Hepatic stellate cell (primary cell): Measurements from ENCODE around the gene COMT.
"Not testable (repeated sequence)": the region's sequence is repeated elsewhere in the genome, so short reads cannot be mapped to it uniquely, and the experiment has no call there.

Source experiments
- DNase-seq: peaks from one replicate; pipeline ENCODE4 v3.0.0; 2011; ENCODE audit warnings: low spot score

COMT gene

DNA sequence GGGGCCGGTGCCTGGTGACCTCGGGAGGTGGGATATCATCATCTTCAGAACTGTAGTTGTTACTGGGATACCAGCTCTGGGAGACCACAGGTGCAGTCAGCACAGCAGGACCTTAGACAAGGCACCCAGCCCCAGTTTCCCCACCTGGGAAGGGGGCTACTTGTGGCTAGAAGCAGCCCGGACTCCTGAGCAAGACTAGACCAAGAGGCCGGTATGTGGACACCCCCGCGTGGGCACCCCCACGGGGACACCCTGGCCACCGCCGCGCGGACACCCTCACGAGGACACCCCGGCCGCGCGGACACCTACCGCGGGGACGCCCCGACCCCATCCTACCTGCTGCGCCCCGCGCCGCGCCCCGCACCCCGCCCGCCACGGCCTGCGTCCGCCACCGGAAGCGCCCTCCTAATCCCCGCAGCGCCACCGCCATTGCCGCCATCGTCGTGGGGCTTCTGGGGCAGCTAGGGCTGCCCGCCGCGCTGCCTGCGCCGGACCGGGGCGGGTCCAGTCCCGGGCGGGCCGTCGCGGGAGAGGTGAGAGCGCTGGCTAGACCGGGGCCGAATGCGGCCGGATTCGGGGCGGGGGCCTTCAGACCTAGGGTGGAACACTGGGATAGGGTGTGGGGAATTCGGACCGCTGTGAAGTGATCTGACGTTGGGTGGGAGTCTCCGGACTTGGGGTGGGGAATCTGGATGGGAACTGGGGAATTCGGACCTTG lies at the start of gene COMT, which contains the start of gene TXNRD2:
Gene COMT, plus strand, starts transcription at position 408 of the 718 bp plus-strand sequence. CDS start 20,755 bp downstream, outside the sequence.
Gene TXNRD2, minus strand, starts transcription at position 454 of the 718 bp plus-strand sequence. Its CDS starts 15 bp downstream, at position 439.
- peak; percentile 89 for DNase-seq

GRCh38 chr22:19892257-19892879 lies 49.2 kb upstream of the COMT start:
- no peak for DNase-seq

GRCh38 chr22:19892925-19893324 lies 48.6 kb upstream of the COMT start:
- no peak for DNase-seq

- DNase-seq = no peak
These were observed 48.2 kb upstream of the COMT start for GRCh38 chr22:19893363-19893762.

- no peak for DNase-seq
These were observed 46.3 kb upstream of the COMT start for GRCh38 chr22:19895160-19895849.

DNA sequence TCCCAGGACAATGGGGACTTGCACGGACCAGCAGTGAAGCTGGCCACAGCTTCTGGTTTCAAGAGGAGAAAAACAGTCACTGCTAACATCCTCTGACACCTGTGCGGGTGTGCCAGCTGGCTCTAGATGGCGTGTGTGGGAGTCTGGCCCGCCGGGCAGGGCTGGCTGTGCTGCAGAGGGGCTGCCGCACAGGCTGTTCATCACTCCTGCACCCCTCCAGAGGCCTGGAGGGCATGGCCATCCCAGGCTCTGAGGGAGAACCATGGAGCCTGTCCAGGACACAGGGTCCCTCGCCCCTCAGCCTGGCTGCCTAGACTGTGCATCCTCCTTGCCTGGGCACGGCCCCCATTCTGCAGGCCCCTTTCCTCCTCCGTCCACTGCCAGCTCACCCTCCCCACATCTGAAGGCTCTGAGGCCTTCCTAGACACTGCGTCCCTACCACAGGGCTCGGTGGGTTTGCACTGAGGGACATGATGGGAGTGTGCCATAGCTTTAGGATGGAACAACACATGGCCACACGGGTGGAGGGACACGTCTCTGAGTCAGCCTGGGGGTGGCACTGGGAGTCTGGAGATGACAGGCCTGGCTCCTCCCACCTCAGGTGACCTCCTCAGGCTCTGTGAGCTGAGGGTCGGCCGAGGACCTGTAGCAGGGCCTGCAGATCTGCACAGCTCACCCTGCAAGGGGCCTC lies 44.8 kb upstream of the COMT start:
- DNase-seq = no peak

DNA sequence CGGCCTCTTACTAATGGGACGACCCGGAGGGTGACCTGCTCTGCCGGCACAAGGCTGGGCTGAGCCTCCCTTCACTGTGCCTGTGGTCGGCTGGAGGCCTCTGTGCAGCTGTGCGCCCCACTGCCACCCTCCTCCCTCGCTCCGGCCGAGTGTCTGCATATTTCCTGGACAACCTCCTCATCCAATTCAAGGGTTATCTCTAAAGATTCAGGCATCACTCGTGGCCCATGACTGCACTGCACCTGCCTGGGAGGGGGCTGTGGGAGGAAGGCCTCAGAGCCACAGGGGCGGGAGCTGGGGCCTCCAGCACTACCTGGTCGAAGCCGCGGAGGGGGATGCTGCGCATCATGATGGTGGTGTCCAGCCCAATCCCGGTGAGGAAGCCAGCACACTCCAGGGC lies 43.8 kb upstream of the COMT start:
- DNase-seq = no peak

- DNase-seq = no peak
These were observed 43.4 kb upstream of the COMT start for GRCh38 chr22:19898145-19898544.

GRCh38 chr22:19898831-19899567 lies 42.6 kb upstream of the COMT start:
- DNase-seq = no peak

GRCh38 chr22:19900707-19901436 lies 40.7 kb upstream of the COMT start:
- DNase-seq = no peak

DNA sequence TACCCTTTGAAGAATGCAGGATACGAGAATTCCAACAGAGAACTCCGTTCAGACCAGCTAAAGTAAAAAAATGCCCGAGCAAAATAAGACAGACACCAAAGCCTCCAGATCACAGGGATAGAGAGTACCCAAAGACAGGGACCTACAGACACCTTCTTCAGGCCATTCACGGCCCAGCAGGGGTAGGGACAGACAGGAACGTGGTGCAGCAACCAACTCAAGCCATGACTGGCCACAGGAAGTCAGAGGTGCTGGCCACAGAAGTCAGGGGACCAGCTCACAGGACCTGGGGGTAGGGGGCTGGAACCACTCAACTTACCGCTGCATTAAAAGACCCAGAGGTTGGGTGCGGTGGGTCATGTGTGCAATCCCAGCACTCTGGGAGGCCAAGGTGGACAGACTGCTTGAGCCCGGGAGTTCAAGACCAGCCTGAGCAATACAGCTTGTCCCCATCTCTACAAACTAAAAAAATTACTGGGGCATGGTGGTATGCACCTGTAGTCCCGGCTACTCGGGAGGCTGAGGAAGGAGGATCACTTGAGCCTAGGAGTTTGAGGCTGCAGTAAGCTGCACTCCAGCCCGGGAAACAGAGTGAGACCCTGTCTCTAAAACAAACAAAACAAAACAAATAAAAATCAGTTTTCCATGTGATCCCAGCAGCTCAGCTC lies 39.9 kb upstream of the COMT start:
- DNase-seq = no peak

DNA sequence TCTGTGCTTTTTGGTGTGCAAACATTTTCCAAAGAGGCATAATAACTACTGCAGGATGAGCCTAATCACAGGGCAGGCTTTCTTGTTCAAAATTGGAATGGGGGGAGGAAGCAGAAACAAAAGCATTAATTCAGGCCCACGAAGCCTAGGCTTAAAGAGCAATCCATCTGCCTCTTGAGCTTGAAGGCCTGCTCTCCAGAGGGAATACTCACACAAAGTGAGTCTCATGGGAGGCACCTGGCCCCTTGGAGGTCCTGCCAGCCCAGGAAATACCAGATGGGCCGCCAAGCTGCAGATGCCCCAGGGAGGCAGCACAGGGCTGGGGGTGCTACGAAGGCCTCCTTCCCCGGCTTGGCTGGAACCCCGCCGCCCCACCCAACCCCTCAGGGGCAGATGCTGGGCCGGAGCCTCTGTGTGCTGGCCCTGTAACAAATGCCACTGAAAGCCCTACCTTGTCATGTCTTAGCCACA lies 39.3 kb upstream of the COMT start:
- no peak for DNase-seq

DNA sequence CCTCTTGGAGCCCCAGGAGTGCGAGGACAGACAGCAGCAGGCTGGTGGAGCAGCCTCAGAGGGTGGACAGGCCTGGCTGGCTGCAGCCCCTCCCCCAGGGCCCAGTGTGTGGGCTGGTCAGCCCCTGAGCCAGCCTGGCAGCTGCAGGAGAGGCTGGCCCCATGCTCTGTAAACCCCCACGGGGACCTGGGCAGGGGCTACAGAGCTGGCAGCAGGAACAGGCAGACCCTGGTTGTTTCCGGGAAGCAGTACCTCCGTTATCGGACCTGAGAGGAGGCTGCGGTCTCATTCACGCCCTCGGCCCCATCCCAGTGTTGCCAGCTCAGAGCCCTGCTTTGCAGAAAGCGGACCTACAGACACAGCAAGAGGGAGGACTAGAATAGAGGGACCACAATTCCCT lies 38.5 kb upstream of the COMT start:
- DNase-seq = no peak

DNA sequence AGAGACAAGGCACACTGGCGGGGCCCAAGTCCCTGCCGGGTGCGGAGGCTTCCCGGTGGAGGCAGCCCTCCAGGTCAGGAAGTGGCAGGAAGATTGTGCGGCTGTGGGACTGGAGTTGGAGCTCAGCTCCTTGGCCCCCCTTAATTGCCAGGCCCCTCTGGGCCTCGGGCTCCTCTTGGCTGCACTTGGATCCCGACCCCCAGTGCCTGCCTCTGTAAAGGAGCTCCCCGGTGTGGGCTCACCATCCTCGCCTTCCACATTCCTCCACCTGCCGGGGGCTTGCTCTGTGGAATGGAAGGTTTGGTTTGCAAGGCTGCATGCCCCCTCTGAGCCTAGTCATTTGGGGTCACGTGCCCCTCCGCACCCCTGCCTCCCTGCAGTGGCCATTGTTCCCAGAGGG lies 38.1 kb upstream of the COMT start:
- DNase-seq = no peak

DNA sequence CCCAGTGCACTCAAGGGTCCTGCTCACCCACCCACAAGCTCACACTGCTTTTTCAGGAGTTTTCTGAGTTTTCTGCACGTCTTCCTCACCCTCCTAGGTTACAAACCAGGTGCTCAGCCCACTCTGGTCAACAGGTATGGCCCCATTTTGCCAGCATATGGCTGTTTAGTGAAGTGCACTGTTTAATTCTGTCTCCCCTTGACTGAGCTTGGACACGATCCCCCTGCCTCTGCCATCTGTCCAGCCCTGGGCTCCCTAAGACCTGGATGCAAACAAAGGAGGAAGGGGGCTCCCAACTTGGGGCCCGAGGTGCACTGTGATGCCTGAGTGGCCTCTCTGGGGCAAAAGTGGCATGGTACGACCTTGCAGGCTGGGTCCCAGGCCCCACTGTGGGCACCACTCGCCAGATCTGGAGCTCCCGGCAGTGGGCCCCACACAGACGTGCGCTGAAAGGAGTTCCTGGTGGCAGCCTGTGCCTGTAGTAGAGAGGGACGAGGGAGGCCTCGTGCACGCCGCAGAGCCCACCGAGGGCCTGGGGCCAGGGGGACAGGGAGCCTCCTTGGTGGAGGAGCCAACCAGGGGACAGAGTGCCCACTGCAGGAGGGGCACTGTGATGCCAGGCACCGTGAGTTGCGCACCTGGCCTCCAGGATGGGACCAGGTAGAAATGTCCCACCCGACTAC lies 37.3 kb upstream of the COMT start:
- no peak for DNase-seq

GRCh38 chr22:19904935-19905334 lies 36.6 kb upstream of the COMT start:
- DNase-seq = no peak

- no peak for DNase-seq
These were observed 36.0 kb upstream of the COMT start for GRCh38 chr22:19905347-19906276.

- DNase-seq = not testable (repeated sequence)
These were observed 34.7 kb upstream of the COMT start for GRCh38 chr22:19906864-19907263.

GRCh38 chr22:19907902-19908301 lies 33.7 kb upstream of the COMT start:
- not testable (repeated sequence) for DNase-seq
